ENCODE data around the gene MRPS26. TPM values are rescaled to one million over a fixed set of nuclear protein-coding genes. Genes with fewer than 3 reads are reported as not detected.

MRPS26 gene
- polyA plus RNA-seq, 1 experiment: 22.8 TPM

DNA sequence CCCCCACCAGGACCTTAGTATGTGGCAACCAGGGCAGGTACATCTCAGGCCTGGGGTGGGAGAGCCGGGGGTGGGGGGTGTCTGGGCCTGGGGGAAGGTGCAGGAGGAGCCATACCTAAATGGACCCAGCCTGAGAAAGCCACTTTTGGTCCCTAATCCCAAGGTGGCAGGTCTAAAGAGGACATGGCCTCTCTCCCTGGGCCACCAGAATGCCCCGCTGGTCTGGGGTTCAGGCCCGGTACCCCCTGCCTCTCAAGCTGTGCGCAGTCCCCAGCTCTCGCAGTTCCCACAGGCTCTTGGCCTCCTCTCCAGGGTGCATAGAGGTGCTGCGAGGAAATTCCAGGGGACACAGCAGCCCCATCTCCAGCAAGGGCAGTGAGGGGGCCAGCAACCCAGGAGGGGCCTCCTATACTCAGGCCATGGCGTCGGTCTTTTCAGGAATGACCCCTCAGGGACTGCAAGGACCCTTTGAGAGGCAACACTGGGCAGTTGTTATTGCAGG is 39.8 kb downstream of the MRPS26 start:
- H3K27me3 ChIP-seq (ENCODE audit: control insufficient read depth, insufficient read depth, low read length): peaks cover 47% of the 10 kb centered on the region
- TF ChIP-seq, protein P1, sequence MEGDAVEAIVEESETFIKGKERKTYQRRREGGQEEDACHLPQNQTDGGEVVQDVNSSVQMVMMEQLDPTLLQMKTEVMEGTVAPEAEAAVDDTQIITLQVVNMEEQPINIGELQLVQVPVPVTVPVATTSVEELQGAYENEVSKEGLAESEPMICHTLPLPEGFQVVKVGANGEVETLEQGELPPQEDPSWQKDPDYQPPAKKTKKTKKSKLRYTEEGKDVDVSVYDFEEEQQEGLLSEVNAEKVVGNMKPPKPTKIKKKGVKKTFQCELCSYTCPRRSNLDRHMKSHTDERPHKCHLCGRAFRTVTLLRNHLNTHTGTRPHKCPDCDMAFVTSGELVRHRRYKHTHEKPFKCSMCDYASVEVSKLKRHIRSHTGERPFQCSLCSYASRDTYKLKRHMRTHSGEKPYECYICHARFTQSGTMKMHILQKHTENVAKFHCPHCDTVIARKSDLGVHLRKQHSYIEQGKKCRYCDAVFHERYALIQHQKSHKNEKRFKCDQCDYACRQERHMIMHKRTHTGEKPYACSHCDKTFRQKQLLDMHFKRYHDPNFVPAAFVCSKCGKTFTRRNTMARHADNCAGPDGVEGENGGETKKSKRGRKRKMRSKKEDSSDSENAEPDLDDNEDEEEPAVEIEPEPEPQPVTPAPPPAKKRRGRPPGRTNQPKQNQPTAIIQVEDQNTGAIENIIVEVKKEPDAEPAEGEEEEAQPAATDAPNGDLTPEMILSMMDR (IDR thresholded peaks at IDR 0.05; ENCODE audit: low read depth, low read length): no peak
- H3K9me3 ChIP-seq (ENCODE audit: control insufficient read depth, insufficient read depth, low read length): no peaks in the 10 kb centered on the region; the same call in 1 of the 2 replicates
- H3K27ac ChIP-seq (ENCODE audit: low read depth, low read length): no peak overlapping the region
- ChIA-PET CTCF (no interaction called here), POLR2A (no interaction called here)
- no peak for DNase-seq (ENCODE audit: low read depth, low spot score)
- no peak overlapping the region for H3K4me3 ChIP-seq (ENCODE audit: low read depth, low read length)

DNA sequence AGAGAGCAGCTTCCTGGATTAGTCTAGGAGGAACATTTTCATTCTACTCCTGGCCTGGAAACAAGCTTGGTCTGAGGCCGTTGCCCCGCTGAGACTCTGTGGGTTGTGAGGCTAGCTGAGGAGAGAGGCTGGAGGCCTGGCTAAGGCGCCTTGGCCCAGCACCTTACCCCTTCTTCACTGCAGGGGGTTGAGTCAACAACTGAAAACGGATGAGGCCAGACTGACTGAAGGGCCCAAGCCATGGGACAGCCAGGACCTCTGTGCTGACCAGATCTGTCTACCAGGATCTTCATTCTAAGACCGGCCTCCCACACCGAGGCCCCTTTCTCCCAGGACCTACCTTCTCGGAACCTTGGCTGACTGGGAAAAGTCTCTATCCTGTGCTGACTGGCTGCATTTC is 42.2 kb downstream of the MRPS26 start:
- no peak overlapping the region for H3K4me3 ChIP-seq (ENCODE audit: low read depth, low read length)
- ChIA-PET POLR2A (no interaction called here), CTCF (interaction anchor here (1.0 to 1.5 kb wide), 3 partner anchors 9 to 34 kb away, joined by 4 to 8 read pairs (median 6); no protein-coding TSS in a partner anchor)
- TF ChIP-seq, protein P1 (IDR thresholded peaks at IDR 0.05; ENCODE audit: low read depth, low read length): no peak
- H3K27ac ChIP-seq (ENCODE audit: low read depth, low read length): no peak overlapping the region
- H3K9me3 ChIP-seq (ENCODE audit: control insufficient read depth, insufficient read depth, low read length): no peaks in the 10 kb centered on the region; the same call in 1 of the 2 replicates
- H3K27me3 ChIP-seq (ENCODE audit: control insufficient read depth, insufficient read depth, low read length): peaks cover 34% of the 10 kb centered on the region
- DNase-seq (ENCODE audit: low read depth, low spot score): no peak

DNA sequence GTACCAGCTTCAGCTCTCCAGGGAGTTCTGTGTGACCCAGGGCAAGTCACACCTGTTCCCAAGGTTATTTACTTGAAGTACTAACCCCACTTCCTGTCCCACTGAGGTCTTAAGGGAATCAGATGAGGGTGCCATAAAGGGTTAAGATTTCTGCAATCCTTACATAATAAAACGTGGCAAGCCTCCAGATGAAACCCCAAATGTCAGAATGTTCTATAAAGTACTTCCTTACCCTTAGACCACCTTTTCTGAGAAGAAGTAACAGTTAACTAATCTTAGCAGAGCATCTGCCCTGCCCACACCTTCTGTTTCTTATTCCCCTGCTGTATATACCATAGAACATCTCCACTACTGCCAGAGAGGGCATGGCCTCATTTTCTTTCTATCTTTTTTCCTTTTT is 44.7 kb downstream of the MRPS26 start:
- TF ChIP-seq, protein P1 (IDR thresholded peaks at IDR 0.05; ENCODE audit: low read depth, low read length): no peak
- Histone ChIP-seq H3K4me3 (ENCODE audit: low read depth, low read length) (no peak overlapping the region), H3K9me3 (ENCODE audit: control insufficient read depth, insufficient read depth, low read length) (no peaks in the 10 kb centered on the region; the same call in 1 of the 2 replicates), H3K27me3 (ENCODE audit: control insufficient read depth, insufficient read depth, low read length) (peaks cover 18% of the 10 kb centered on the region), H3K27ac (ENCODE audit: low read depth, low read length) (no peak overlapping the region)
- ChIA-PET POLR2A (no interaction called here), CTCF (interaction anchor here (0.7 kb wide), 1 partner anchor 41 kb away, joined by 4 read pairs; no protein-coding TSS in a partner anchor)
- no peak for DNase-seq (ENCODE audit: low read depth, low spot score)

DNA sequence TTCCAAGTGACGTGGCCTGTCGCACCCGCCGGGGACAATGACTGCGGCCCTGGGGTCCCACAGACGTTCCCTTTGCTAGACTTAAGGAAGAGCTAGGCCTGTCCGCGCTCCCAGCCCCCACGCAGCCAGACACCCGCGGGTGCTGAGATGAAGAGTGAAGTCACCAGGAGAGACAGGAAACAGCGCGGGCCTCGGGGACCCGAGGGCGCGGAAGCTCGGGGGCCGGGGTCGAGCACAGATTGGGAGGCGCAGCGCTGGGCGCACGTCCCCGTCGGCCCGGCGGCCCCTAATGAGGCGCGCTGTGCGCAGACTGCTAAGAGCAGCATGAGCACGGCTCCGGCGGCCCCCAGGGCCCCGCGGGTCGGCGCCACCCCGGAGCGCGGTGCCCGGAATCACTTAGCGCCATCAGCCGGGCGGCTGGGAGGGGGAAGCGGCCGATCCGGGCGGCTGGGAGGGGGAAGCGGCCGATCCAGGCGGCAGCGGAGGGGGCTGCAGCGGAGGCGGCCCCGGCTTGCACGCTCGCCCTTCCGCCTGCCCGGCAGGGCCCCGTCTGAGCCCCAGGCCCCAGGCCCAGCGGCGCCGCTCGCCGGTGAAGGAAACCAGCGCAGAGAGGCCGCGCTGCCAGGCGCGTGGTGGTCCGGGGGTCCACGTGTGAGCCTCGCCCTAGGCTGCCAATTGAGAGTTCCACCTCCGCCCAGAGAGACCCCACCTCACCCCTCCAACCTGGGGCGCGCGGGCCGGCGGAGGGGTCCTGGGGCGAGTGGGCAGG is 46.9 kb downstream of the MRPS26 start:
- CTCF ChIA-PET: interaction anchor here (1.0 kb wide), 1 partner anchor 39 kb away, joined by 4 read pairs; no protein-coding TSS in a partner anchor
- Histone ChIP-seq H3K27me3 (ENCODE audit: control insufficient read depth, insufficient read depth, low read length) (peaks cover 16% of the 10 kb centered on the region), H3K4me3 (ENCODE audit: low read depth, low read length) (peak overlapping the region; percentile 22; the same call in 1 of the 2 replicates), H3K27ac (ENCODE audit: low read depth, low read length) (no peak overlapping the region), H3K9me3 (ENCODE audit: control insufficient read depth, insufficient read depth, low read length) (no peaks in the 10 kb centered on the region; the same call in 1 of the 2 replicates)
- POLR2A ChIA-PET: no interaction called here
- DNase-seq (ENCODE audit: low read depth, low spot score): no peak
- TF ChIP-seq, protein P1 (IDR thresholded peaks at IDR 0.05; ENCODE audit: low read depth, low read length): no peak

DNA sequence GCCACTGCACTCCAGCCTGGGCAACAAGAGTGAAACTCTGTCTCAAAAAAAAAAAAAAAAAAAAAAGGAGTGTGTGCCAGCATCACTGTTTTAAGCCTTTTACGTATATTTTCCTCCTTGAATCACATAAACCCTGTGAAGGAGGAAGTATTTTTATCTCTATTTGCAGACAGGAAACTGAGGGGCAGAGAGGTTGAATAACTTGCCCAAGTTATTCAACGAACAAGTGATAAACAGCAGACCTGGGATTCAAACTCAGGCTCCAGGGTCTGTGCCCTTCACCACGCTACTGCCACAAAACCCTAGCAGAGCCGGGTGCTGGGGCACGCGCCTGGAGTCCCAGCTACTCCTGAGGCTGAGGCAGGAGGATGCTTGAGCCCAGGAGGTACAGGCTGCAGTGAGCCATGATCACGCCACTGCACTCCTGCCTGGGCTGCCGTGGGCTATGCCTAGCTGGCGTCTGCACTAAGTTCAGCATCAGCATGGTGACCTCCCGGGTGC is 48.1 kb downstream of the MRPS26 start:
- TF ChIP-seq, protein P1 (IDR thresholded peaks at IDR 0.05; ENCODE audit: low read depth, low read length): no peak
- H3K27ac ChIP-seq (ENCODE audit: low read depth, low read length): no peak overlapping the region
- peaks cover 13% of the 10 kb centered on the region for H3K27me3 ChIP-seq (ENCODE audit: control insufficient read depth, insufficient read depth, low read length)
- no peaks in the 10 kb centered on the region; the same call in 1 of the 2 replicates for H3K9me3 ChIP-seq (ENCODE audit: control insufficient read depth, insufficient read depth, low read length)
- CTCF ChIA-PET: no interaction called here
- POLR2A ChIA-PET: no interaction called here
- no peak overlapping the region for H3K4me3 ChIP-seq (ENCODE audit: low read depth, low read length)
- no peak for DNase-seq (ENCODE audit: low read depth, low spot score)
